SK-N-SH treated with all-trans-retinoic acid at 6 μM for 48 hours (cell line): ENCODE measurements around the gene GFPT1.

Experiments
- ATAC-seq: fragments of 200-7000 bp; cut with Tn5 transposase; 3 replicates; pipeline ENCODE4 v1.9.1; 2020; ENCODE audit warnings: mild to moderate bottlenecking, moderate library complexity
- ARNTL ChIP-seq: fragments of 450-650 bp; formaldehyde crosslinking; IDR thresholded peaks from 2 replicates; pipeline ENCODE4 v1.5.0; 2020; ENCODE audit warnings: low read depth, mild to moderate bottlenecking, moderate library complexity, borderline replicate concordance
- BACH2 ChIP-seq: fragments of 250-450 bp; sonication (Bioruptor Pico); IDR thresholded peaks from 2 replicates; pipeline ENCODE4 v1.9.0; 2021; ENCODE audit warnings: mild to moderate bottlenecking, borderline replicate concordance
- CSDC2 ChIP-seq: fragments of 250-450 bp; sonication (Bioruptor Pico); IDR thresholded peaks from 2 replicates; pipeline ENCODE4 v1.5.0; 2020; ENCODE audit warnings: mild to moderate bottlenecking, moderate library complexity
- ESRRG ChIP-seq: fragments of 250-450 bp; sonication (Bioruptor Pico); IDR thresholded peaks from 2 replicates; pipeline ENCODE4 v1.6.1; 2021; ENCODE audit warnings: mild to moderate bottlenecking
- GLIS3 ChIP-seq: fragments of 250-450 bp; sonication (Bioruptor Pico); IDR thresholded peaks from 2 replicates; pipeline ENCODE4 v1.5.0; 2020; ENCODE audit warnings: mild to moderate bottlenecking, moderate library complexity
- ISL1 ChIP-seq: fragments of 250-450 bp; sonication (Bioruptor Pico); IDR thresholded peaks from 2 replicates; pipeline ENCODE4 v2.1.2; 2022; ENCODE audit warnings: mild to moderate bottlenecking, moderate library complexity
- OSR1 ChIP-seq: fragments of 250-450 bp; sonication (Bioruptor Pico); IDR thresholded peaks from 2 replicates; pipeline ENCODE4 v1.8.0; 2022; ENCODE audit warnings: moderate library complexity, mild to moderate bottlenecking, inconsistent platforms
- PPARA ChIP-seq: fragments of 250-450 bp; sonication (Bioruptor Pico); IDR thresholded peaks from 2 replicates; pipeline ENCODE4 v1.5.0; 2020; ENCODE audit warnings: mild to moderate bottlenecking, borderline replicate concordance
- RARB ChIP-seq: fragments of 250-450 bp; sonication (Bioruptor Pico); IDR thresholded peaks from 2 replicates; pipeline ENCODE4 v1.8.0; 2021; ENCODE audit warnings: mild to moderate bottlenecking, moderate library complexity
- SNAI2 ChIP-seq: fragments of 250-450 bp; sonication (Bioruptor Pico); IDR thresholded peaks from 2 replicates; pipeline ENCODE4 v1.5.0; 2020; ENCODE audit warnings: mild to moderate bottlenecking, moderate library complexity
- TCF4 ChIP-seq: fragments of 250-450 bp; sonication (Bioruptor Pico); IDR thresholded peaks from 2 replicates; pipeline ENCODE4 v1.8.0; 2021; ENCODE audit warnings: mild to moderate bottlenecking, moderate library complexity, borderline replicate concordance
- TOX ChIP-seq: fragments of 250-450 bp; sonication (Bioruptor Pico); IDR thresholded peaks from 2 replicates; pipeline ENCODE4 v1.8.0; 2021; ENCODE audit warnings: mild to moderate bottlenecking, moderate library complexity, borderline replicate concordance
- ZC3H10 ChIP-seq: fragments of 250-450 bp; sonication (Bioruptor Pico); IDR thresholded peaks from 2 replicates; pipeline ENCODE4 v1.5.1; 2021; ENCODE audit warnings: mild to moderate bottlenecking, moderate library complexity
- ZFP3 ChIP-seq: fragments of 250-450 bp; sonication (Bioruptor Pico); IDR thresholded peaks from 2 replicates; pipeline ENCODE4 v1.5.0; 2020; ENCODE audit warnings: mild to moderate bottlenecking, moderate library complexity
- ZNF565 ChIP-seq: fragments of 450-650 bp; formaldehyde crosslinking; conservative IDR thresholded peaks from 2 replicates; pipeline ENCODE4 v1.5.0; 2020; ENCODE audit warnings: low read depth, mild to moderate bottlenecking, moderate library complexity
- ZNF70 ChIP-seq: fragments of 450-650 bp; formaldehyde crosslinking; IDR thresholded peaks from 2 replicates; pipeline ENCODE4 v1.5.0; 2020; ENCODE audit warnings: mild to moderate bottlenecking, moderate library complexity
- ZNF8 ChIP-seq: fragments of 450-650 bp; formaldehyde crosslinking; IDR thresholded peaks from 2 replicates; pipeline ENCODE4 v1.5.0; 2020; ENCODE audit warnings: mild to moderate bottlenecking, moderate library complexity
- TF ChIP-seq, protein P1 (sequence below): fragments of 250-450 bp; sonication (Bioruptor Pico); IDR thresholded peaks from 2 replicates; pipeline ENCODE4 v1.8.0; 2021; ENCODE audit warnings: low read depth, mild to moderate bottlenecking, moderate library complexity, borderline replicate concordance
- TF ChIP-seq, protein P2 (sequence below): fragments of 250-450 bp; sonication (Bioruptor Pico); IDR thresholded peaks from 2 replicates; pipeline ENCODE4 v1.5.0; 2020; ENCODE audit warnings: mild to moderate bottlenecking, moderate library complexity
- TF ChIP-seq, protein P3 (sequence below): fragments of 250-450 bp; sonication (Bioruptor Pico); IDR thresholded peaks from 2 replicates; pipeline ENCODE4 v1.5.1; 2021; ENCODE audit warnings: mild to moderate bottlenecking, moderate library complexity
- TF ChIP-seq, protein P4 (sequence below): fragments of 250-450 bp; sonication (Bioruptor Pico); IDR thresholded peaks from 2 replicates; pipeline ENCODE4 v1.8.0; 2020; ENCODE audit warnings: mild to moderate bottlenecking, moderate library complexity, borderline replicate concordance

The GFPT1 gene

DNA sequence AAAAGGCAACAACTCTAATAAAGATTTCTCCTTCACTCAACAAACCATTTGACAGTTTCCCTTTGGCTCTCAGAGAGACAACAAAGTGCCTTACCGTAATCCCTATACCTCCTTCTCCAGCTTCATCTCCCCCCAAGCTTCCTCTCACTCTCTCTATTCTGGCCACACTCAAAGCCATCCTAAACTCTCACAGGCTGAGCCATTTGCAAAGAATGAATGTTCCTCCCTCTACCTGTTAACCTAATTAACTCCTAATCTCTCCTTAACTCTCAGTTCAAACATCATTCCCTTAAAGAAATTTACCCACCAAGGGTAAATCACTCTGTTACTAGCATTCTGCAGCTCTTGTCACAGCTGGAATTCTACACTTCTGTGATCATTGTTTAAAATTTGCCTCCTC, 38.2 kb downstream of the GFPT1 start:
- ATAC-seq = no peak
- TF ChIP-seq OSR1 = no peak
- TF ChIP-seq, protein P1, sequence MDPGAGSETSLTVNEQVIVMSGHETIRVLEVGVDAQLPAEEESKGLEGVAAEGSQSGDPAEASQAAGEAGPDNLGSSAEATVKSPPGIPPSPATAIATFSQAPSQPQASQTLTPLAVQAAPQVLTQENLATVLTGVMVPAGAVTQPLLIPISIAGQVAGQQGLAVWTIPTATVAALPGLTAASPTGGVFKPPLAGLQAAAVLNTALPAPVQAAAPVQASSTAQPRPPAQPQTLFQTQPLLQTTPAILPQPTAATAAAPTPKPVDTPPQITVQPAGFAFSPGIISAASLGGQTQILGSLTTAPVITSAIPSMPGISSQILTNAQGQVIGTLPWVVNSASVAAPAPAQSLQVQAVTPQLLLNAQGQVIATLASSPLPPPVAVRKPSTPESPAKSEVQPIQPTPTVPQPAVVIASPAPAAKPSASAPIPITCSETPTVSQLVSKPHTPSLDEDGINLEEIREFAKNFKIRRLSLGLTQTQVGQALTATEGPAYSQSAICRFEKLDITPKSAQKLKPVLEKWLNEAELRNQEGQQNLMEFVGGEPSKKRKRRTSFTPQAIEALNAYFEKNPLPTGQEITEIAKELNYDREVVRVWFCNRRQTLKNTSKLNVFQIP (CRISPR knock-in tag) = no peak
- no peak for TF ChIP-seq ISL1
- TF ChIP-seq ARNTL (CRISPR knock-in tag) = no peak
- TF ChIP-seq ESRRG = no peak
- TF ChIP-seq ZNF70 (CRISPR knock-in tag) = no peak
- no peak for TF ChIP-seq ZNF8 (CRISPR knock-in tag)
- no peak for TF ChIP-seq BACH2 (CRISPR knock-in tag)
- TF ChIP-seq RARB (CRISPR knock-in tag) = no peak
- no peak for TF ChIP-seq PPARA (CRISPR knock-in tag)
- no peak for TF ChIP-seq ZFP3 (CRISPR knock-in tag)
- no peak for TF ChIP-seq TCF4
- TF ChIP-seq, protein P2, sequence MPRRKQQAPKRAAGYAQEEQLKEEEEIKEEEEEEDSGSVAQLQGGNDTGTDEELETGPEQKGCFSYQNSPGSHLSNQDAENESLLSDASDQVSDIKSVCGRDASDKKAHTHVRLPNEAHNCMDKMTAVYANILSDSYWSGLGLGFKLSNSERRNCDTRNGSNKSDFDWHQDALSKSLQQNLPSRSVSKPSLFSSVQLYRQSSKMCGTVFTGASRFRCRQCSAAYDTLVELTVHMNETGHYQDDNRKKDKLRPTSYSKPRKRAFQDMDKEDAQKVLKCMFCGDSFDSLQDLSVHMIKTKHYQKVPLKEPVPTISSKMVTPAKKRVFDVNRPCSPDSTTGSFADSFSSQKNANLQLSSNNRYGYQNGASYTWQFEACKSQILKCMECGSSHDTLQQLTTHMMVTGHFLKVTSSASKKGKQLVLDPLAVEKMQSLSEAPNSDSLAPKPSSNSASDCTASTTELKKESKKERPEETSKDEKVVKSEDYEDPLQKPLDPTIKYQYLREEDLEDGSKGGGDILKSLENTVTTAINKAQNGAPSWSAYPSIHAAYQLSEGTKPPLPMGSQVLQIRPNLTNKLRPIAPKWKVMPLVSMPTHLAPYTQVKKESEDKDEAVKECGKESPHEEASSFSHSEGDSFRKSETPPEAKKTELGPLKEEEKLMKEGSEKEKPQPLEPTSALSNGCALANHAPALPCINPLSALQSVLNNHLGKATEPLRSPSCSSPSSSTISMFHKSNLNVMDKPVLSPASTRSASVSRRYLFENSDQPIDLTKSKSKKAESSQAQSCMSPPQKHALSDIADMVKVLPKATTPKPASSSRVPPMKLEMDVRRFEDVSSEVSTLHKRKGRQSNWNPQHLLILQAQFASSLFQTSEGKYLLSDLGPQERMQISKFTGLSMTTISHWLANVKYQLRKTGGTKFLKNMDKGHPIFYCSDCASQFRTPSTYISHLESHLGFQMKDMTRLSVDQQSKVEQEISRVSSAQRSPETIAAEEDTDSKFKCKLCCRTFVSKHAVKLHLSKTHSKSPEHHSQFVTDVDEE (CRISPR knock-in tag) = no peak
- no peak for TF ChIP-seq CSDC2 (CRISPR knock-in tag)
- TF ChIP-seq, protein P3, sequence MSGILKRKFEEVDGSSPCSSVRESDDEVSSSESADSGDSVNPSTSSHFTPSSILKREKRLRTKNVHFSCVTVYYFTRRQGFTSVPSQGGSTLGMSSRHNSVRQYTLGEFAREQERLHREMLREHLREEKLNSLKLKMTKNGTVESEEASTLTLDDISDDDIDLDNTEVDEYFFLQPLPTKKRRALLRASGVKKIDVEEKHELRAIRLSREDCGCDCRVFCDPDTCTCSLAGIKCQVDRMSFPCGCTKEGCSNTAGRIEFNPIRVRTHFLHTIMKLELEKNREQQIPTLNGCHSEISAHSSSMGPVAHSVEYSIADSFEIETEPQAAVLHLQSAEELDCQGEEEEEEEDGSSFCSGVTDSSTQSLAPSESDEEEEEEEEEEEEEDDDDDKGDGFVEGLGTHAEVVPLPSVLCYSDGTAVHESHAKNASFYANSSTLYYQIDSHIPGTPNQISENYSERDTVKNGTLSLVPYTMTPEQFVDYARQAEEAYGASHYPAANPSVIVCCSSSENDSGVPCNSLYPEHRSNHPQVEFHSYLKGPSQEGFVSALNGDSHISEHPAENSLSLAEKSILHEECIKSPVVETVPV (CRISPR knock-in tag) = no peak
- TF ChIP-seq ZNF565 (CRISPR knock-in tag) = no peak

DNA sequence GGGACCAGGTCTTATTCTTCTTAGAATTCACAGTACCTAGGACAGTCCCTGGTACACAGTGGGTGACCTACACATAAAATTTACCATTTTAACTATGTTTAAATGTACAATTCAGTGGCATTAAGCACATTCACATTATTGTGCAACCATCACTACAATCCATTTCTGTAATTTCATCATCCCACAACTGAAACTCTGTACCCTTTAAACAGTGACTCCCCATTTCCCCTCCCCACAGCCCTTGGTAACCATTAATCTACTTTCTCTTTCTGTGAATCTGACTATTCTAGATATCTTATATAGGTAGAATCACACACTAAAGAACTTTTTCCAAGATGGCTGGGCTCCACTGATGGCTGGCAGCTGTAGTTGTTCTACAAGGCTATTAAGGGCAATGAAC, 41.6 kb downstream of the GFPT1 start:
- ATAC-seq = no peak
- TF ChIP-seq, protein P2 (CRISPR knock-in tag) = no peak
- TF ChIP-seq ISL1 (no peak), BACH2 (CRISPR knock-in tag) (no peak), OSR1 (no peak), SNAI2 (CRISPR knock-in tag) (no peak), RARB (CRISPR knock-in tag) (no peak), ZNF8 (CRISPR knock-in tag) (no peak), ZFP3 (CRISPR knock-in tag) (no peak), ZC3H10 (CRISPR knock-in tag) (no peak), GLIS3 (no peak), ESRRG (no peak), TCF4 (no peak), TOX (CRISPR knock-in tag) (no peak), ARNTL (CRISPR knock-in tag) (no peak)
- TF ChIP-seq, protein P4, sequence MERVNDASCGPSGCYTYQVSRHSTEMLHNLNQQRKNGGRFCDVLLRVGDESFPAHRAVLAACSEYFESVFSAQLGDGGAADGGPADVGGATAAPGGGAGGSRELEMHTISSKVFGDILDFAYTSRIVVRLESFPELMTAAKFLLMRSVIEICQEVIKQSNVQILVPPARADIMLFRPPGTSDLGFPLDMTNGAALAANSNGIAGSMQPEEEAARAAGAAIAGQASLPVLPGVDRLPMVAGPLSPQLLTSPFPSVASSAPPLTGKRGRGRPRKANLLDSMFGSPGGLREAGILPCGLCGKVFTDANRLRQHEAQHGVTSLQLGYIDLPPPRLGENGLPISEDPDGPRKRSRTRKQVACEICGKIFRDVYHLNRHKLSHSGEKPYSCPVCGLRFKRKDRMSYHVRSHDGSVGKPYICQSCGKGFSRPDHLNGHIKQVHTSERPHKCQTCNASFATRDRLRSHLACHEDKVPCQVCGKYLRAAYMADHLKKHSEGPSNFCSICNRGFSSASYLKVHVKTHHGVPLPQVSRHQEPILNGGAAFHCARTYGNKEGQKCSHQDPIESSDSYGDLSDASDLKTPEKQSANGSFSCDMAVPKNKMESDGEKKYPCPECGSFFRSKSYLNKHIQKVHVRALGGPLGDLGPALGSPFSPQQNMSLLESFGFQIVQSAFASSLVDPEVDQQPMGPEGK (CRISPR knock-in tag) = no peak
- TF ChIP-seq, protein P1 (CRISPR knock-in tag) = no peak
- TF ChIP-seq, protein P3 (CRISPR knock-in tag) = no peak
- TF ChIP-seq, all 23 proteins: peak for 0
